Measurements from ENCODE around the gene MAML2. TPM values are rescaled to one million over a fixed set of nuclear protein-coding genes. Genes with fewer than 3 reads are reported as not detected.

MAML2 gene
- total and polyA plus RNA-seq, 2 experiments from 2014 or later, result 1.1 to 8.2 TPM

GRCh38 chr11:96328395-96329010, 14.5 kb downstream of the MAML2 start:
- no peak for TF ChIP-seq CTCF (IDR thresholded peaks at IDR 0.05; ENCODE audit: low read depth, low read length)
- H3K27me3 ChIP-seq, result no peaks in the 10 kb centered on the region
- DNase-seq (ENCODE audit: low read depth in 1 of 2, low spot score in 1 of 2), result peak in 1 of 2 donors; percentile 45
- H3K4me1 ChIP-seq (ENCODE audit: low read depth), result peaks cover 25% of the 10 kb centered on the region
- no peaks in the 10 kb centered on the region for H3K36me3 ChIP-seq
- H3K9me3 ChIP-seq (ENCODE audit: low read depth), result no peaks in the 10 kb centered on the region
- H3K4me3 ChIP-seq, result no peak overlapping the region
- H3K27ac ChIP-seq, result no peak overlapping the region

GRCh38 chr11:96326959-96327358, 16.0 kb downstream of the MAML2 start:
- DNase-seq (ENCODE audit: low read depth in 1 of 2, low spot score in 1 of 2), result no peak
- Histone ChIP-seq H3K36me3 (no peaks in the 10 kb centered on the region), H3K9me3 (ENCODE audit: low read depth) (no peaks in the 10 kb centered on the region), H3K27ac (no peak overlapping the region), H3K4me3 (no peak overlapping the region), H3K4me1 (ENCODE audit: low read depth) (peaks cover 28% of the 10 kb centered on the region), H3K27me3 (no peaks in the 10 kb centered on the region)
- no peak for TF ChIP-seq CTCF (IDR thresholded peaks at IDR 0.05; ENCODE audit: low read depth, low read length)

- no peaks in the 10 kb centered on the region for H3K27me3 ChIP-seq
- no peaks in the 10 kb centered on the region for H3K9me3 ChIP-seq (ENCODE audit: low read depth)
- H3K27ac ChIP-seq, result peak overlapping the region; percentile 67
- peak in 1 of 2 donors; percentile 84 for DNase-seq (ENCODE audit: low read depth in 1 of 2, low spot score in 1 of 2)
- H3K4me1 ChIP-seq (ENCODE audit: low read depth), result peaks cover 25% of the 10 kb centered on the region
- TF ChIP-seq CTCF (IDR thresholded peaks at IDR 0.05; ENCODE audit: low read depth, low read length), result no peak
- H3K4me3 ChIP-seq, result no peak overlapping the region
- H3K36me3 ChIP-seq, result no peaks in the 10 kb centered on the region
These were observed 18.1 kb downstream of the MAML2 start for GRCh38 chr11:96324912-96325311.

- TF ChIP-seq CTCF (IDR thresholded peaks at IDR 0.05; ENCODE audit: low read depth, low read length), result no peak
- Histone ChIP-seq H3K4me3 (no peak overlapping the region), H3K27ac (peak overlapping the region; percentile 54)
These were observed 19.4 kb downstream of the MAML2 start for GRCh38 chr11:96323642-96323985.

GRCh38 chr11:96322775-96323641, 20.0 kb downstream of the MAML2 start:
- Histone ChIP-seq H3K36me3 (no peaks in the 10 kb centered on the region), H3K27ac (peak overlapping the region; percentile 54), H3K9me3 (ENCODE audit: low read depth) (no peaks in the 10 kb centered on the region), H3K4me1 (ENCODE audit: low read depth) (peaks cover 17% of the 10 kb centered on the region), H3K4me3 (no peak overlapping the region), H3K27me3 (no peaks in the 10 kb centered on the region)
- no peak for DNase-seq (ENCODE audit: low read depth in 1 of 2, low spot score in 1 of 2)
- TF ChIP-seq CTCF (IDR thresholded peaks at IDR 0.05; ENCODE audit: low read depth, low read length), result no peak

More at GRCh38 chr11:96323642-96323985, 19.4 kb downstream of the MAML2 start:
- Histone ChIP-seq H3K27me3 (no peaks in the 10 kb centered on the region), H3K9me3 (ENCODE audit: low read depth) (no peaks in the 10 kb centered on the region), H3K4me1 (ENCODE audit: low read depth) (peaks cover 15% of the 10 kb centered on the region), H3K36me3 (no peaks in the 10 kb centered on the region)
- no peak for DNase-seq (ENCODE audit: low read depth in 1 of 2, low spot score in 1 of 2)
